ENCODE data around the gene EML4.

- TF ChIP-seq POLR2AphosphoS5 (IDR thresholded peaks at IDR 0.05; ENCODE audit: borderline replicate concordance, low read depth, low read length) = no peak
- no peak for TF ChIP-seq EZH2 (IDR thresholded peaks at IDR 0.05)
Observed at GRCh38 chr2:42363413-42363812, 194.3 kb downstream of the EML4 start.

Data from SK-N-MC (cell line).